HG03139 (cell line): Measurements from ENCODE around the gene LAMA3.

ENCODE experiments used
- ATAC-seq: cut with Tn5 transposase; IDR thresholded peaks from one replicate; pipeline ENCODE4 v1.9.1; 2021; ENCODE audit not compliant: unreplicated experiment

The LAMA3 gene

DNA sequence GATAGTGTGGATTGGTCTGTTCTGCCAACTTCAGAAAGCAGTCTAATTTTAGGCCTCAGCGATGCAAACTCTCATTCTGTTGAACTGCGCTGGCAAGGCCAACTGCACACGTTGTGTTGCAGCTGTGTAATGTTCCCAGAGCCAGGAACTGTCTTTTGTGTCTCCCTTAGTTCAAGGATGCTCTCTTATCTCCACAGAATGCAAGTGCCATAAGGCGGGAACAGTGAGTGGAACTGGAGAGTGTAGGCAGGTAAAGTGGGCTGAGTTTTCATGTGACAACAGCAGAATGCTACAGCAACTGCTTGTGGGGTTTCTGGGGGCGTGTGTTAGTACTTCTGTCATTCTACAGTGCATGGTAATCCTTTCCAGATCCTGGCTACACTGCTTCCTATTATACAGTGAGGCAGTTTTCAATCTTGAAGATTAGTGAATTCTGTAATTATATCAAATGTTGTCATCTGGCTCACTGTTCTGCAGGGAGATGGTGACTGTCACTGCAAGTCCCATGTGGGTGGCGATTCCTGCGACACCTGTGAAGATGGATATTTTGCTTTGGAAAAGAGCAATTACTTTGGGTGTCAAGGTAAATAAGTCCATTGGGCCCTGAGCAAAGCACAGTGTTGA lies 125.8 kb downstream of the LAMA3 start:
- no peak for ATAC-seq

DNA sequence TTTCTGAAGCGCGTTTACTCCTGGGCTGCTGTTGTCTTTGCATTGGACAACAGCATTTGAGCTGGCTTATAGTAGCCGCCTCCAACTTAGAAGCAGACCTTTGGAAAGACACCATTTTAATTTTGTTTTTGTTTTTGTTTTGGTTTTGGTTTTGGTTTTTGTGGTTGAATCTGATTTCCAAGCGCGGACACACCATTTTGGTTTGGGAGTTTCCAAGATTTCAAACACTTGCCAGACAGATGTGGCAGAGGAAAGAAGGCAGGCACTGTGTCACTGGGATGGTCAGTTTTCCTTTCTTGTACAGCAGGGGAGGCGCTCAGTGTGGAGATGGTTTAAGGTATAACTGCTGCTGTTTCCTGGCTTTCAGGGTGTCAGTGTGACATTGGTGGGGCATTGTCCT lies 126.8 kb downstream of the LAMA3 start:
- no peak for ATAC-seq

DNA sequence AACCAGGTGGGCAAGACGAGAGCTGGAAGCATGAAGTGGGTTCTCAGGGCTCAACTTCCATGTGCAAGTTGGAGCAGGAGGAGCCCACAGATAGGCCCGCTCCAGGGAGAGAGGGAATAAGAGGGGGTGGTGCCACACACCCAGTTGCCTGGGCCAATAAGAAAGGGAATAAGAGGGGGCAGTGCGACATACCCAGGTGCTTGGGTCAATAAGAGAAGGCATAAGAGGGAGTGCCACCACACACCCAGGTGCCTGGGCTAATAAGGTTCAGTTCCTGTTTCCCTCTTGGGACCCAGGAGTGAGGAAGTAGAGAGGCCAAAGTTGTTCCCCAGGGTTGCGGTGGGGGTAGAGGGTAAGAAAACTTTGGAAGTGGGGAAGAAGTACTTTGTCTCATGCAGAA lies 127.5 kb downstream of the LAMA3 start:
- ATAC-seq, result no peak

DNA sequence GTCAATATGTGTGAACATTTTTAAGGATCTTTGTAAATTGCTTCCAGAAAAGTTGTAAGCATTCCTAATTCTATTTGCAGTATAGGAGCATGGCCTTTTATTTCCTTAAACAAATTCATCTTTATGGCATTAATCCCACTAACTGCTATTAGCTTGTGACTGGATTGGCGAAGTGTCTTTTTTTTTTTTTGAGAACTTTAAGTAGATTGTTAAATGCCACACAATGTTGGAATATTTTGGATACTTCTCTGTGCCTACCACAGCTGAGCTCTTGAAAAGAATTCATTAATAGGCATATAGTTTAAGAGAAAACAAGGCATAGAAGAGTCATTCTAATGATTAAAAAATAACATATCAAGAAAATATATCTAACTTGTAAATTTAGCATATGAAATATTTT lies 129.7 kb downstream of the LAMA3 start:
- no peak for ATAC-seq

DNA sequence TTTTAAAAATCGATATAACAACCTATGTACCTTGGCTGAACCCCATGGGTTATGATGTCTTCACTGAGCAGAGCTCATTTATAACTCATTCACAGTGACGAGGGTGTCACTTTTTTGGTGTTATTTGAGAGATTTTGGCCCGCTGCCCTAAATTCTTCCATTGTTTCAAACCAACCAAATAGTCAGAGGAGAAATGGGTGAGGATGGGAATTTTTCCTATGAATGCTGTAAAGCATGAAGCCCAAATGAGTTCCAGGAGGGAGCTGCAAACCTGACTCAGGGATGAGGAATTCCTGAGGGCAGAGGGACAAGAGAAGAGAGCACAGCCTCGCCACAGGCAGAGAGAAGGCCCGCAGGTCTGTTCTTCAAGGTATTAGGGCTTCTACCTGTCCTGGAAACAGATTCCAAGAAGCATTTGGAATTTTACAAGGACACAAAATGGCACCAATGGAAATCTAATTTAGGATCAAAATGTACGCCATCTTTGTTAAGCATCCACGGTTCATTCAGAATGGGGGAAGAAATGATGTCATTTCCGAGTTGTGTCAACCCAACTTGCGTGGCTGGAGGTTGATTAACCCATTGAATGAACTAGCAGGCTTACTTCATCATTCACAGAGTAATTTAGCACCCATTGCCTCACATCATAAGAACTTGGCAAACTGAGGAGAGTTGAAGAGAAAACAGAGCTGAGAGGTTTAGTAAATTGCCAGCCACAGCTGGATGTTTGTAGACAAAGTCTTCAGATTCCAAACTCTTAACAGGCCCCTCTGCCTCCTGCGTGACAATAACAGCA lies 133.5 kb downstream of the LAMA3 start:
- ATAC-seq, result no peak

DNA sequence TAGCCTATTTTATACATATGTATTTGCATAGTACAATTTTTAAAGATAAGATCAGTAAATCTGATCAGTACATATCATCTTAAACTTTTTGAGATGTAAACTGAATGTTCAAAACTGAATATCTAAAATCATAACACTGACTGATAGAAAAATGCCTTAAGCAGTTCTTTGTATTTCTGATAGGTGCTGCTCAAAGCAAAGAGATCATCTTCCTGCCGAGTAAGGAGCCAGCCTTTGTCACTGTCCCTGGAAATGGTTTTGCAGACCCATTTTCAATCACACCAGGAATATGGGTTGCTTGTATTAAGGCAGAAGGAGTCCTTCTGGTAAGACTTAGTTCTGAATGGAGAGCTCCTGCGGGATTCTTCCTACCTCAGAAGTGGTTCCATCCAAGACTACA lies 135.0 kb downstream of the LAMA3 start:
- ATAC-seq, result no peak

DNA sequence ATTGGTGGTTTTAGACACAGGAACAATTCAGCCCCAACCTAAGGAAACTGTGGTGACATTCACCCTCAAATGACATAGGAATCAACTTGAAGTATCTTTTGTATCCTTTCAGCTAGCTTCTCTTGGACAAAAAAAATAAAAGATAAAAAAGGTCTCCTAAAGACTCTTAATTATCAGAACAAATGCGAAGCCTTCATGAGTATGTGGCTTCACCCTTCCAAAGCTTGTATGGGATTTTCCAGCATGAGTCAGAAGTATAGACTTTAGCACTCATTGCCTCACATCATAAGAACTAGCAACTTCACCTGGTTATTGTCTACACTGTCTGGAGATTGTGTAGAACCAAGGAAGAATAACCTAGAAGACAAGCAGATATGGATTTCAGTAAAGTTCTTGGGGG lies 135.4 kb downstream of the LAMA3 start:
- no peak for ATAC-seq

DNA sequence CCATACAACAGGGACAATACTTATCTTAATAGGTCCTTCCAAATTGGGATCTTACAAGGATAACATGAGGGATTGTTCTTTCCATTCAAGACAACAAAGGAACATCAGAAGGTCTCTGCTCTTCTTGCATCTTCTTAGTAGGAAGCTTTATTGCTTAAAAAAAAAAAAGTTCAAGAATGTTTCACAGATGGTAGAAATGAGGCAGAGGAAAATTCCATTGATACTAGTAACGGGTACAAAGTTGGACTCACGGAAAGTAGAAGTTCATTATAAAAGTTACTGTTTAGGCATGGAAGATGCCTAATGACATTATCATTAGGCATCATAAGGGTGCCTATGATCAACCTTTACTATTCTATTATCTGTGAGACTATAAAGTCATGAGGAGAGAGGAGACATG lies 136.2 kb downstream of the LAMA3 start:
- no peak for ATAC-seq

DNA sequence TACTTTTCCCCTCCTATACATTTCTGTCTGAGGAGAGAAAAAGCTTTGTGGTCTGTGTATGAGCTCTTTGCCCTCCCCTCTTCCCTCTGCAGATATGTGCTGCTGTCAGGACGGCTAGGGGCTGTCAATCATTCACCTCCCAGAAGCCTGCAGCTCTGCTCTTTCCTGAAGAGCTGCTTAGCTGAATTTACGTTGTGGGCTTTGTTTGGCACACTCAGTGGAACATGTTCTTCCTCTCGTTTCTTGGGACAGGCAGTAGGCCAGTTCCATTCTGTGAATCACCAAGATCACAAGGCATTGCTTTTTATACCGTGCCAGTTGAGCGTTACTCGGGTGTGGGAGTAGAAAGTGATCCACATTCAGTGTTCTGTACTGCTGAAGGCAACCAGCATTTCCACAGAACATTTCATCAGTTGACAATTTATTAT lies 136.7 kb downstream of the LAMA3 start:
- ATAC-seq, result peak; percentile 63

DNA sequence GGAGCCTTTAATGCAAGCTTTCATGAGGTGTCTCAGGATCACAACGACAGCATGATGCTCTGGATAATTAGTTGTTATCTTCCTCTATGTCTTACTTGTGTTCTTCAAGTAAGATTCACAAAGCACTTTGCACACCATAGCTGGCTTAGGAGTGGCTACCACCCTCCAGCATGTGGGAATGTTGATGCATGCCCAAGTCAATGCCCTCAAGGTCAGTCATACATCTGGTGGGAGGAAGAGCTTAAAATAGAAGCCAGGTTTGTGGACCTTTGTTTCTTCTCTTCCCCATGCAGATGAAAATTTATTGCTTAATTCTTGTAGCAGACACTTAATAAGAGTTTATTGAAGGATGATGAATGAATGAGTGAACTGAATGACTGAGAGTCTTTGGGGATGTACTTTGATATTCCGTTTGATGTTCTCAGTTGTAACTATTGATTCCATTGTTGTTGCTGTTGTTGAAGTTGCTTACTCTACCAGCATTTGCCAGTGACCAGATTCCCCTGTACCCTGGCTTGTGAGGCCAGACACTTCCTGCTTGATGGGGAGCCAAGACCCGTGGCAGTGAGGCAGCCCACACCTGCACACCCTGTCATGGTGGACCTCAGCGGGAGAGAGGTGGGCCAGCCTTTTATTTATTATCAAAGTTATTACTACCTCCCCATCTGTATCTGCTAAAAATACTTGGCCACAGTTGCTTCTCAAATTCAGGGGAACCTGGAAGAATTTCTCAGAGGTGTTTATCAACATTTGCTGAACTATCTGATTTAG lies 137.8 kb downstream of the LAMA3 start:
- no peak for ATAC-seq

DNA sequence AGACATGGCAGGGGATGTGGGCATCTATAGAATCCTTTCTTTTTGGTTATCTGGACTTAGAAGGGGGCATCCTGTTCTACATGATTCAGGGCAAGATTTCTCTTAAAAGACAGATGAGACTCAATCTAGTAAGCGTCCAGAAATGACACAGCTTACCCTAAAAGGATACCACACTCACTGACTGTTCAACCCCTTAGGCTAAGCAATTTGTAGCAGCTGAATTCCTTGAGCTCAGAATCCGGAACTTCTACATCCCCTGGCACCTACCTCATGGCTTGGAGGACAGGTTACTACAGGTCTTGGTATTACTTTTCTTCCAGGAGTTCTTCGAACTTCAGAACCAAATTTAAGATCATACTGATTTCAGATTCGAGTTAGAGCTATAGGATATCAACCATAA lies 138.4 kb downstream of the LAMA3 start:
- ATAC-seq, result no peak

DNA sequence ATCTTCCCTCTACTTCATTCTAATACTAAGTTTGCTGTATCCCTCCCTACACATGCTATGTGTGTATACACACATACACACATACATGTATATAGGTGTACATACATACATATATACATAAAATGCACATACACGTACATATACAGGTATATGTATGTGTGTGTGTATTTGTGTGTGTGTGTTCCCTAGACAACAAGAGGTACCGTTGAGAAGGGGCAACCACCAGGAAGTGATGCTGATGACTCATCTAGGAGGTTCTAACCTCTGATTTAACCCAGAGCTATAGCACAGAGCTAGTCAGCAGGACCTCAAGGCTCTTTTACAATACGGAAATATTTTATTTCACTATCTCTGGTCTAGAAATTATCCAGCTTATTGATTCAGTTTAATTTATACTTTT lies 139.2 kb downstream of the LAMA3 start:
- ATAC-seq, result peak; percentile 77

DNA sequence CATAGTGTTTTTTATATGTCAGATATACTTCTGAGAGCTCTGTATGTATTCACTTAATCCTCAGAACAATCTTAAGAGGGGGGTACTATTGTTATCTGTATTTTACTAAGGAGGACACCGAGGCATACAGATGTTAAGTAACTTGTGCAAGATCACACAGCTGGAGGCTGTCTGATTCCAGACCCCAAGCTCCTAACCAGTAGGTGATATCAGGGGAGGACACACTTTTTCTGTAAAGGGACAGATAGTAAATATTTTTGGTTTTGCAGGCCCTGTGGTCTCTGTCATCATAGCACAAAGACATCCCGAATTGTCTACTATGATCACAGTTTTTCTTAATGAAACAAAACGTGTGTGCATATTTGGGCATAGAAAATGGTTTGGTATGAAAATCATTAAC lies 143.7 kb downstream of the LAMA3 start:
- no peak for ATAC-seq

DNA sequence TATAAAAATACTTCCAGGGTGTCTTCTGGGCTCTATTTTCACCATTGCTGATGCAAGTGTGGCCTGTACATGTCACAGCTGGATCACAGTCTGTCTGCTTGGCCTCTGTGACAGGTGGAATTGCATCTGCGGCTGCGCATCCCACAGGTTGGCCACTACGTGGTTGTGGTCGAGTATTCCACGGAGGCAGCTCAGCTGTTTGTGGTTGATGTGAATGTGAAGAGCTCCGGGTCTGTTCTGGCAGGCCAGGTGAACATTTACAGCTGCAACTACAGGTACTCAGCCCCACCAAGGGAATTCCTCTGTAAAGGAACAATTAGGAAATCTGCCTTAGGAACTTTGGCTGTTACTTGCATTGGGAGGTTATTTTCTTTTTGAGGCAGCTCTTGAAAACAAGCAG lies 144.5 kb downstream of the LAMA3 start:
- no peak for ATAC-seq

DNA sequence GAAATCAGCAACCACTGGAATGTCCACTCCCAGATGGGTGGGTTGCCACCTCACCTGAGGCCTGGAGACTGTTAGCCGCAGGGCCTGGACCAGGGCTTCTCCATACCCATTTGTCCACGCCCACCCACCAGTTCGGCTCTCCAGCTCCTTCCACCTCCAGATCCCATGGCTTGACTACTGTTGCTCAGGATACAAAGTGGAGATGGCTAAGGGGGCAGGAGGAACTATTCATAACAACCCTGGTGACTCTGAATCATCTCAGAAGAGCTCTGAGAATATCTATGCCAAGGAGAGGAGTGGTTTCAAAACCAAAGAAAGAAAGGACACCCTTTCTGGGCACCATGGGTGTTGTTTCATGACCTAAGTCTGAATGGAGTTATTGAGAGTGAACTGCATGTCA lies 145.8 kb downstream of the LAMA3 start:
- no peak for ATAC-seq

DNA sequence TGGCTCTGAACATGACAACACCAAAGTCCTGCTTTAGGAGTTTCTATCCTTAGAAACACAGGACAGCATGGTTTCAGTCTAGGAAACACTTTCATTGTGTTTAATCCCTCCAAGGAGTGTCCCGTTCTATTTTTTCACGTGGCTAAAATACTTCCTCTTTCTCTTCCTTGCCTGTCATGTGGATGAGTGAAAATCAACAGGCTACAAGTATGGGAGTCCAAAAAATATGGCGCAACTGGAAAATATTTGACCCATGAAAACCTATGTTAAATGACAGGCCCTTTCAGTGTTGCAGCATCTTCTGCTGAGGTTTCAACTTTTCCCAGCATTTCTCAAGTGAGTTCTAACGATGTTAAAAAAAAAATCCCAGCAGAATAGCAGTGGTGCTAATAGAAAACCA lies 146.3 kb downstream of the LAMA3 start:
- no peak for ATAC-seq

DNA sequence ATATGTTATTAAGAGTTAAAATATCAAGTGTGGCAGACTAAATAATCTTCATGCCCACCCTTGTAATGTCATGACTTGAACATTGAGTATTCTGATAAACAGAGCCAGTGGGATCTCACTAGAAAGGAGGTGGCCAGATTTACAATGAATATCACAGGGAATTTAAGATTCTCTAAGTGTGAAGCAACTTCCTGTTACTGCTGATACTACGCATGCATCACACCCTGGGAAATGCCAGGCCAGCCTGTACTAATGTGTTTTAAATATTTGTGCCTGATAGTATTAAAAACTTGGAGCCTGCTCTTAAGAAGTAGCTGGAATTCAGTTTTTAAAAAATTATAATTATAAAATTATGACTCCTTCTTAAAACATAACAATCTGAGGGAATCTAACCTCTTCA lies 148.3 kb downstream of the LAMA3 start:
- no peak for ATAC-seq

DNA sequence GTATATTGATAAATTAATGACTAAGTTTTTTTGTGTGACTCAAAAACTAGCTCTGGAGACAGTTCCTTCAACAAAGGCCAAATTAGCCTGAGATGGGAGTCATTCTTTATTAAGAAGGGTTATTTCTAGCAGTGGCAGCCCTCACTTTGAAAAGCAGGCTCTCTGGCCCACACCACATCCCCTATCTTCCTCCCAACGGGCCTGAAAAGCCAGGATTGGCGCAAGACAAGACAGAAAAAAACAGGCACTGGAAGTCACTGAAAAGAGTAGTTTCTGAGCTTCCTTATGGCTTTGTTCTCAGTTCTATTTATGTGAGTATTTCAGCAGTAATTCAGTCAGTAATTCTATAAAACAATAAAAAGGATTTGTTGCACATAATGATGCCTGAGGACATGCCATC lies 149.0 kb downstream of the LAMA3 start:
- ATAC-seq, result no peak

DNA sequence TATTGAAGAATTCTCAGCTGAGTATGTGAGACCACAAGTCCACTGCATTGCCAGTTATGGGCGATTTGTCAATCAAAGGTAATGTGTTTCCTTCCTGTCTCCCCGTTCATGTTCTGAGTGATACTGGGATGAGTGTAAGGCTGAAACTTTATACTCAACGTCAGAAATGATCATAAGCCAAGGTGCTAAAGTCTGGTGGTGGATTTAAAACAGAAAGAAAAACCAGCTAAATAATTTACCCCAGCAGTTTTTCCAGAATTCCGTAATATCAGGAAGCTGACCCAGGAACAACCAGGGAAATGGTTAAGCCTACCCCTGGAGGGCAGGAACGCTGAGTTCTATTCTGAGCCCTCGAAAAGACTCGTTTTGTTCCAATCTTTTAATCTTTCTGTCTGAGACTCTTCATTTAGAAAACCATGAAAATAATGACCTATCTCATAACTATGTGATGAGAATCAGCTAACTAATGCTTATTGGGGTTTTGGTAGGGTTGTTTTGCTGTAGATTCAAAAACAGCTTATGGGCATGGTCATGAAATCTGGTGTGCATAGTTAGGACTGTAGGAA lies 149.6 kb downstream of the LAMA3 start:
- ATAC-seq, result no peak

DNA sequence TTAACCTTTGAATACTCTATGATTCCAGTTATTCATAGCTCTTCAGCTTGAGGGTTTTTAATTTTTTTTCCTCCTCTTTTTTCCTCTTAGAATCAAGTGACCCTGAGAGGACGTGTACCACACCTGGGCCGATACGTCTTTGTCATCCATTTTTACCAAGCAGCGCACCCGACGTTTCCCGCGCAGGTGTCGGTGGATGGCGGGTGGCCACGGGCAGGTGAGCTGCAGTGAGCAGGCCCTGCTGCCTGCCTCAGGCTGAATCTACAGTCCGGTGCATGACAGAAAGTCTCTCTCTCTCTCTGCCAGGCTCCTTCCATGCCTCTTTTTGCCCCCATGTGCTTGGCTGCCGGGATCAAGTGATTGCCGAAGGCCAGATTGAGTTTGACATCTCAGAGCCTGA lies 153.1 kb downstream of the LAMA3 start:
- ATAC-seq, result no peak

DNA sequence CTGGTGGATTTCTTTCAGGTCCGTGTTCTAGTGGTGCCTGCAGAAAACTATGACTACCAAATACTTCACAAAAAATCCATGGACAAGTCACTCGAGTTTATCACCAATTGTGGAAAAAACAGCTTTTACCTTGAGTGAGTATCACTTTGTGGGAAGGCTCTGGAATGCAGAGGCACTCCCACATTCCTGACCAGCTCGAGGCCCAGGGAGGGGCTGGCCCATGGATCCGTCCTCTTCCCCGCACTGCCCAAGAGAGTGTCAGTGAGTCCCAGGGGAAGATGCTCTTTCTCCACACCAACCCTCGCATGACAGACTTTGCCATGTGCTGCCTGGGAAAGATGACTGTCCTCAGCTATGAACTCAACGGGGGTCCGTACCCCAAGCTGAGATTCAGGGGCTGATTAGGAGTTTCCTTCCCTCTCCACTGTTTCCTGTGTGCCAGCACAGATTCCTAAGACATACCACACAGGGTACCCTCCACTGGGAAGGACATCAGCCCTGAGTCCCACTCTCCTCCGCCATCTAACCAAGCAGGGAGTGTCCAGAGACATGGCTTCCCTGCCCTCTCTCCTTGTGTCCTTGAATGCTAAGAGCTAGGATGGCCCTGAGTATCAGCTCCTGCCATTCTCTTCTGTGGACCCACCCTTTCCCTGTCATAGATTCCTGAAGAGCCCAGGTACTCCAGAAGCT lies 155.9 kb downstream of the LAMA3 start:
- ATAC-seq, result no peak
